Suprapubic skin (tissue), 3 donors: Measurements from ENCODE around the gene VHLL.

Experiments used
- EP300 ChIP-seq: sonication (generic); formaldehyde crosslinking; IDR thresholded peaks from one replicate; pipeline ENCODE4 v1.6.1; 2017; ENCODE audit warnings: antibody characterized with exemption
- POLR2A ChIP-seq, 2 donors: fragments of 450-650 bp; IDR thresholded peaks; one replicate each; pipeline ENCODE4 v1.6.1; 2017; ENCODE audit warnings: antibody characterized with exemption in 2 of 2, mild to moderate bottlenecking in 2 of 2, moderate library complexity in 2 of 2
- TF ChIP-seq, protein P1 (sequence below), 2 donors: fragments of 200-600 bp in 1 of 2; fragments of 450-650 bp in 1 of 2; sonication (generic) in 1 of 2; IDR thresholded peaks; one replicate each; pipeline ENCODE4 v1.5.1; 2016 to 2019; ENCODE audit warnings: antibody characterized with exemption in 2 of 2, mild to moderate bottlenecking in 1 of 2, moderate library complexity in 1 of 2

GRCh38 chr1:156285437-156285836 lies 13.7 kb downstream of the VHLL start:
- TF ChIP-seq, protein P1, sequence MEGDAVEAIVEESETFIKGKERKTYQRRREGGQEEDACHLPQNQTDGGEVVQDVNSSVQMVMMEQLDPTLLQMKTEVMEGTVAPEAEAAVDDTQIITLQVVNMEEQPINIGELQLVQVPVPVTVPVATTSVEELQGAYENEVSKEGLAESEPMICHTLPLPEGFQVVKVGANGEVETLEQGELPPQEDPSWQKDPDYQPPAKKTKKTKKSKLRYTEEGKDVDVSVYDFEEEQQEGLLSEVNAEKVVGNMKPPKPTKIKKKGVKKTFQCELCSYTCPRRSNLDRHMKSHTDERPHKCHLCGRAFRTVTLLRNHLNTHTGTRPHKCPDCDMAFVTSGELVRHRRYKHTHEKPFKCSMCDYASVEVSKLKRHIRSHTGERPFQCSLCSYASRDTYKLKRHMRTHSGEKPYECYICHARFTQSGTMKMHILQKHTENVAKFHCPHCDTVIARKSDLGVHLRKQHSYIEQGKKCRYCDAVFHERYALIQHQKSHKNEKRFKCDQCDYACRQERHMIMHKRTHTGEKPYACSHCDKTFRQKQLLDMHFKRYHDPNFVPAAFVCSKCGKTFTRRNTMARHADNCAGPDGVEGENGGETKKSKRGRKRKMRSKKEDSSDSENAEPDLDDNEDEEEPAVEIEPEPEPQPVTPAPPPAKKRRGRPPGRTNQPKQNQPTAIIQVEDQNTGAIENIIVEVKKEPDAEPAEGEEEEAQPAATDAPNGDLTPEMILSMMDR (IDR thresholded peaks at IDR 0.05) = no peak
- TF ChIP-seq POLR2A (IDR thresholded peaks at IDR 0.05) (no peak), EP300 (no peak)
